ENCODE data around the gene PRCP. TPM values are rescaled to one million over a fixed set of nuclear protein-coding genes. Genes with fewer than 3 reads are reported as not detected.
"Not testable (repeated sequence)": the region's sequence is repeated elsewhere in the genome, so short reads cannot be mapped to it uniquely, and the experiment has no call there.

The PRCP gene
- total RNA-seq, 2 donors from 2014 or later = 46.8 to 55.9 TPM

DNA sequence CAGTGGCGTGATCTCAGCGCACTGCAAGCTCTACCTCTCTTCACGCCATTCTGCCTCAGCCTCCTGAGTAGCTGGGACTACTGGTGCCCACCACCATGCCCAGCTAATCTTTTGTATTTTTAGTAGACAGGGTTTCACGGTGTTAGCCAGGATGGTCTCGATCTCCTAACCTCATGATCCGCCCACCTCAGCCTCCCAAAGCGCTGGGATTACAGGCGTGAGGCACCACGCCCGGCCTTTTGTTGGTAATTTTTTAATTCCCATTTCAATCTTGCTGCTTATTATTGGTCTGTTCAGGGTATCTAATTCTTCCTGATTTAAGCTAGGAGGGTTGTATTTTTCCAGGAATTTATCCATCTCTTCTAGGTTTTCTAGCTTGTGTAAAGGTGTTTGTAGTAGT is 19.6 kb upstream of the PRCP start:
- not testable (repeated sequence) for H3K27me3 ChIP-seq (replicated peaks; ENCODE audit: insufficient read depth); H3K27ac ChIP-seq; H3K4me1 ChIP-seq (ENCODE audit: control insufficient read depth in 1 of 2, low read depth in 2 of 2)

DNA sequence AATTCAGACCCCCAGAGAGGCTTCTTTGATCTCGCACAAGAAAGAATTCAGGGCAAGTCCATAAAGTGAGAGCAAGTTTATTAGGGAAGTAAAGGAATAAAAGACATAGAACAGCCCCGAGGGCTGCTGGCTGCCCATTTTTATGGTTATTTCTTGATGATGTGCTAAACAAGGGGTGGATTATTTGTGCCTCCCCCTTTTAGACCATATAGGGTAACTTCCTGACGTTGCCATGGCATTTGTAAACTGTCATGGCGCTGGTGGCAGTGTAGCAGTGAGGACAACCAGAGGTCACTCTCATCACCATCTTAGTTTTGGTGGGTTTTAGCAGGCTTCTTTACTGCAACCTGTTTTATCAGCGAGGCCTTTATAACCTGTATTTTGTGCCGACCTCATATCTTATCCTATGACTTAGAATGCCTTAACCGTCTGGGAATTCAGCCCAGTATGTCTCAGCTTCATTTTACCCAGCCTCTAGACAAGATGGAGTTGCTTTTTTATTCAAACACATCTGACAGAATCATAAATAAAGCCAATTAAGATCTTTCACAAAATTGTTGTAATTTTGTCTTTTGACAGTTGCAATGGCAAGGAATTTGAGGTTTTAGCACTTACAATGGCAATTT is 8.9 kb upstream of the PRCP start:
- Histone ChIP-seq H3K27me3 (replicated peaks; ENCODE audit: insufficient read depth) (no peaks in the 10 kb centered on the region), H3K4me1 (ENCODE audit: control insufficient read depth in 1 of 2, low read depth in 2 of 2) (no peaks in the 10 kb centered on the region), H3K27ac (no peak overlapping the region), H3K9me3 (no peaks in the 10 kb centered on the region), H3K4me3 (no peak overlapping the region), H3K36me3 (no peaks in the 10 kb centered on the region)
- no peak for ATAC-seq (ENCODE audit: insufficient number of reproducible peaks, low FRiP score, low read depth)
- TF ChIP-seq, protein P1, sequence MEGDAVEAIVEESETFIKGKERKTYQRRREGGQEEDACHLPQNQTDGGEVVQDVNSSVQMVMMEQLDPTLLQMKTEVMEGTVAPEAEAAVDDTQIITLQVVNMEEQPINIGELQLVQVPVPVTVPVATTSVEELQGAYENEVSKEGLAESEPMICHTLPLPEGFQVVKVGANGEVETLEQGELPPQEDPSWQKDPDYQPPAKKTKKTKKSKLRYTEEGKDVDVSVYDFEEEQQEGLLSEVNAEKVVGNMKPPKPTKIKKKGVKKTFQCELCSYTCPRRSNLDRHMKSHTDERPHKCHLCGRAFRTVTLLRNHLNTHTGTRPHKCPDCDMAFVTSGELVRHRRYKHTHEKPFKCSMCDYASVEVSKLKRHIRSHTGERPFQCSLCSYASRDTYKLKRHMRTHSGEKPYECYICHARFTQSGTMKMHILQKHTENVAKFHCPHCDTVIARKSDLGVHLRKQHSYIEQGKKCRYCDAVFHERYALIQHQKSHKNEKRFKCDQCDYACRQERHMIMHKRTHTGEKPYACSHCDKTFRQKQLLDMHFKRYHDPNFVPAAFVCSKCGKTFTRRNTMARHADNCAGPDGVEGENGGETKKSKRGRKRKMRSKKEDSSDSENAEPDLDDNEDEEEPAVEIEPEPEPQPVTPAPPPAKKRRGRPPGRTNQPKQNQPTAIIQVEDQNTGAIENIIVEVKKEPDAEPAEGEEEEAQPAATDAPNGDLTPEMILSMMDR (IDR thresholded peaks at IDR 0.05) = no peak
- no peak for DNase-seq (ENCODE audit: low spot score)

More for the DNA sequence above, 19.6 kb upstream of the PRCP start:
- not testable (repeated sequence) for H3K36me3 ChIP-seq; DNase-seq (ENCODE audit: low spot score); ATAC-seq (ENCODE audit: insufficient number of reproducible peaks, low FRiP score, low read depth); H3K9me3 ChIP-seq; H3K4me3 ChIP-seq

DNA sequence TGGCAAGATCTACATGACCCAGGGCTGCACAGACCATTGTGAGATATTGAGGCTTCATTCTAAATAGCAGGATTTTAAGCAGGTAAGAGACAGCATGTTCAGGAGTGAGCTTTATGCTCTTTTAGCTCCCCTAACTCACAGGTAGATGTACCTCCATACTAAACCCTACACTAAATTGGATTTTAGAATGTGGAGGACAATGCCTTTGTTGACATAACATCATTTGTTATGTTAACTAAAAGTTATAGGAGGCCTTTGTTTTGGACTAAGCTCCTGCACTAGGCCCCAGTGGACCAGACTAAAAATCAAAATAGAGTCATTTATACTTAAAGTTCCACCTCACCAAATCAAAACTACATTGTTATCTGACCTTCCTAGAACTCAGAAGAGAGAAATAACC is 8.1 kb upstream of the PRCP start:
- Histone ChIP-seq H3K4me1 (ENCODE audit: control insufficient read depth in 1 of 2, low read depth in 2 of 2) (no peaks in the 10 kb centered on the region), H3K9me3 (no peaks in the 10 kb centered on the region), H3K36me3 (no peaks in the 10 kb centered on the region), H3K27ac (no peak overlapping the region), H3K4me3 (no peak overlapping the region), H3K27me3 (replicated peaks; ENCODE audit: insufficient read depth) (no peaks in the 10 kb centered on the region)
- TF ChIP-seq, protein P1 (IDR thresholded peaks at IDR 0.05) = no peak
- ATAC-seq (ENCODE audit: insufficient number of reproducible peaks, low FRiP score, low read depth) (no peak), DNase-seq (ENCODE audit: low spot score) (no peak)

DNA sequence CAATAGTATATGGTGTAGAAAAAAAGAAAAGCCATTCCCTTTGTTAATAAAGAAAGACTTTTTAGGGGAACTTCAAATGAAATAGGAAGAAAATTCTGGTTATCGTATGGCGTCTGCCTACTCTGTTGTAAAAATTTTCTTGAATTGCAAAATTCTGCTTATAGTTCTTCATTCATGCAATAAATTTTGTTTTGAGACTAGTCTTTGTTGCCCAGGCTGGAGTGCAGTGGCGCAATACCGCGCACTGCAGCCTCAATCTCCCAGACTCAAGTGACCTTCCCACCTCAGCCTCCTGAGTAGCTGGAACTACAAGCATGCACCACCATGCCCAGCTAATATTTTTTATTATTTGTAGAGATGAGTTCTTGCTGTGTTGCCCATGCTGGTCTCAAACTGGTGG is 7.1 kb upstream of the PRCP start:
- ATAC-seq (ENCODE audit: insufficient number of reproducible peaks, low FRiP score, low read depth) = no peak
- H3K27me3 ChIP-seq (replicated peaks; ENCODE audit: insufficient read depth) = no peaks in the 10 kb centered on the region
- no peak overlapping the region for H3K4me3 ChIP-seq
- TF ChIP-seq, protein P1 (IDR thresholded peaks at IDR 0.05) = no peak
- no peaks in the 10 kb centered on the region for H3K9me3 ChIP-seq
- H3K4me1 ChIP-seq (ENCODE audit: control insufficient read depth in 1 of 2, low read depth in 2 of 2) = no peaks in the 10 kb centered on the region
- no peaks in the 10 kb centered on the region for H3K36me3 ChIP-seq
- no peak for DNase-seq (ENCODE audit: low spot score)
- H3K27ac ChIP-seq = no peak overlapping the region

DNA sequence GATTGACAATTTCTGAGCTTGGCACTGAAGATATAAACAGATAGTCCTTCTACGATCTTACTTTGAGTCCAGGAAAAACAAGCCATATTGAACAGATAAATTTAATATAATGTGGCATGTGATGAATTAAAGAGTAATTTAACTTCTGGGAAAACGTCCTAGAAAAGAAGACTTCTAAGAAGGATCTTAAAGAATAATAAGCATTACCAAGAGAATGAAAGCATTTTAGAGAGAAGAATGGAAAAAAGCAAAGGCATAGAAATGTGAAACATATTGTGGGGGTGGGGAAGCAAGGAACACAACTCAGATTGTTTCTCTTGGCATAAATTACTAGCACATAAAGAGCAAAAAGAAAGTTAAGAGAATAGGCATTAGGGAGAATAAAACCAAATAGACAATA is 6.7 kb upstream of the PRCP start:
- Histone ChIP-seq H3K27me3 (replicated peaks; ENCODE audit: insufficient read depth) (no peaks in the 10 kb centered on the region), H3K4me1 (ENCODE audit: control insufficient read depth in 1 of 2, low read depth in 2 of 2) (peaks cover 1 to 2% of the 10 kb centered on the region in 2 donors), H3K36me3 (no peaks in the 10 kb centered on the region), H3K27ac (no peak overlapping the region), H3K4me3 (no peak overlapping the region), H3K9me3 (no peaks in the 10 kb centered on the region)
- DNase-seq (ENCODE audit: low spot score) = no peak
- no peak for ATAC-seq (ENCODE audit: insufficient number of reproducible peaks, low FRiP score, low read depth)
- TF ChIP-seq, protein P1 (IDR thresholded peaks at IDR 0.05) = no peak

DNA sequence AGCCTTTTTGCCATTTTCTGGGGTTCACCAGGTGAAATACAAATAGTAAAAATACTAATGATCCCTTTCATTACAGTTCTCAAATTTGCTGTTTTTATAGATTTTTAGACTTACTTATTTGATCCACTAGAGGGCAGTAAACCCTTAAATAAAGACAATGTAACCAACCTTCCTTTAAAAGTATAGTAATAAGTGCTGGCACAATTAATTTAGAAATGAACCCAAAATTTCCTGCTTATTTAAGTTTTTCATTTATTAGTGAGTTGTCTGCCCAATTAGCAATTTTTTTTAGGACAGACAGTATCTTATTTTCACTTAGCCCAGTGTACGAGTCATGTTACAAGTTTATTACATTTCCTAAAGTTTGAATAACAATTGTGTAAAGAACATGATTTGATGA is 6.0 kb upstream of the PRCP start:
- Histone ChIP-seq H3K27ac (no peak overlapping the region), H3K36me3 (no peaks in the 10 kb centered on the region), H3K4me3 (no peak overlapping the region), H3K4me1 (ENCODE audit: control insufficient read depth in 1 of 2, low read depth in 2 of 2) (peaks cover 3 to 5% of the 10 kb centered on the region in 2 donors), H3K9me3 (no peaks in the 10 kb centered on the region), H3K27me3 (replicated peaks; ENCODE audit: insufficient read depth) (no peaks in the 10 kb centered on the region)
- DNase-seq (ENCODE audit: low spot score) (no peak), ATAC-seq (ENCODE audit: insufficient number of reproducible peaks, low FRiP score, low read depth) (no peak)
- TF ChIP-seq, protein P1 (IDR thresholded peaks at IDR 0.05) = peak; percentile 56

Measured in thoracic aorta (tissue), 2 donors.